ENCODE data around the gene SLAMF9.

GRCh38 chr1:159943278-159943640, 10.8 kb downstream of the SLAMF9 start:
- TF ChIP-seq TEAD4 (IDR thresholded peaks at IDR 0.05; ENCODE audit: low read depth, low read length) (no peak), POLR2AphosphoS5 (IDR thresholded peaks at IDR 0.05; ENCODE audit: low read depth, low read length) (no peak), NRF1 (IDR thresholded peaks at IDR 0.05; ENCODE audit: low read depth, low read length) (no peak), CHD1 (IDR thresholded peaks at IDR 0.05; ENCODE audit: low read depth, low read length) (no peak), GABPA (IDR thresholded peaks at IDR 0.05; ENCODE audit: borderline replicate concordance, insufficient read depth, low read length) (no peak), USF2 (IDR thresholded peaks at IDR 0.05; ENCODE audit: low read length) (no peak), BRCA1 (IDR thresholded peaks at IDR 0.05; ENCODE audit: low read depth, low read length) (no peak), POLR2A (IDR thresholded peaks at IDR 0.05; ENCODE audit: control extremely low read depth in 1 of 2, low read depth in 2 of 2, low read length in 2 of 2) (no peak)

Measured in H1 (cell line).